Astrocyte (in vitro differentiated cells and primary cell): Measurements from ENCODE around the gene COPE. TPM values are rescaled to one million over a fixed set of nuclear protein-coding genes. Genes with fewer than 3 reads are reported as not detected.
A peak's percentile ranks its signal among the peaks of the same experiment; 100 is the strongest.

Source experiments
- DNase-seq: peaks from one replicate; pipeline ENCODE4 v3.0.0-alpha.2; 2010; ENCODE audit warnings: low read depth
- FAIRE-seq: peaks from 2 replicates; lab custom pipeline; 2011; peaks lifted over from hg19 to GRCh38; lab: Jason Lieb, UNC
- H2AFZ ChIP-seq: 2 replicates; pipeline ENCODE4 v1.6.0; 2012; ENCODE audit warnings: low read depth, low read length, inconsistent platforms
- H3K27ac ChIP-seq: 2 replicates; pipeline ENCODE4 v1.5.1; 2011; ENCODE audit warnings: low read depth, low read length, inconsistent platforms
- H3K27me3 ChIP-seq: 2 replicates; pipeline ENCODE4 v1.6.0; 2011; ENCODE audit warnings: low read length, inconsistent platforms; ENCODE audit not compliant: insufficient read depth
- H3K36me3 ChIP-seq: 2 replicates; pipeline ENCODE4 v1.5.1; 2011; ENCODE audit warnings: low read length, inconsistent platforms; ENCODE audit not compliant: insufficient read depth
- H3K4me1 ChIP-seq: 2 replicates; pipeline ENCODE4 v1.5.1; 2011; ENCODE audit warnings: low read length, inconsistent platforms; ENCODE audit not compliant: insufficient read depth
- H3K4me2 ChIP-seq: 2 replicates; pipeline ENCODE4 v1.6.0; 2012; ENCODE audit warnings: low read length, inconsistent platforms
- H3K4me3 ChIP-seq: 2 replicates; pipeline ENCODE4 v1.5.1; 2011; ENCODE audit warnings: low read depth, mild to moderate bottlenecking, low read length, inconsistent platforms; ENCODE audit not compliant: insufficient read depth
- H3K79me2 ChIP-seq: 2 replicates; pipeline ENCODE4 v1.6.0; 2012; ENCODE audit warnings: mild to moderate bottlenecking, low read length, inconsistent platforms; ENCODE audit not compliant: insufficient read depth
- H3K9ac ChIP-seq: 2 replicates; pipeline ENCODE4 v1.6.0; 2012; ENCODE audit warnings: mild to moderate bottlenecking, low read length, inconsistent platforms
- H3K9me3 ChIP-seq: 2 replicates; pipeline ENCODE4 v1.5.1; 2012; ENCODE audit warnings: low read depth, mild to moderate bottlenecking, low read length, inconsistent platforms; ENCODE audit not compliant: insufficient read depth
- H4K20me1 ChIP-seq: 2 replicates; pipeline ENCODE4 v1.6.0; 2012; ENCODE audit warnings: low read length, inconsistent platforms; ENCODE audit not compliant: insufficient read depth
- H3K27ac Mint-ChIP-seq: one replicate; pipeline ENCODE4 v1.8.0; 2021; ENCODE audit warnings: mild to moderate bottlenecking, mixed read lengths; ENCODE audit not compliant: unreplicated experiment
- H3K27me3 Mint-ChIP-seq: one replicate; pipeline ENCODE4 v1.8.0; 2021; ENCODE audit warnings: low read depth, mixed read lengths; ENCODE audit not compliant: unreplicated experiment
- H3K36me3 Mint-ChIP-seq: one replicate; pipeline ENCODE4 v1.8.0; 2021; ENCODE audit warnings: low read depth, mixed read lengths; ENCODE audit not compliant: unreplicated experiment
- H3K4me1 Mint-ChIP-seq: one replicate; pipeline ENCODE4 v1.8.0; 2021; ENCODE audit warnings: low read depth, mixed read lengths; ENCODE audit not compliant: unreplicated experiment
- H3K4me3 Mint-ChIP-seq: one replicate; pipeline ENCODE4 v1.8.0; 2021; ENCODE audit warnings: mild to moderate bottlenecking, moderate library complexity, mixed read lengths; ENCODE audit not compliant: unreplicated experiment
- H3K9me3 Mint-ChIP-seq: one replicate; pipeline ENCODE4 v1.8.0; 2021; ENCODE audit warnings: mild to moderate bottlenecking, mixed read lengths; ENCODE audit not compliant: unreplicated experiment
- CTCF ChIP-seq: IDR thresholded peaks from 2 replicates; pipeline ENCODE4 v1.5.1; 2011; ENCODE audit warnings: low read depth, mild to moderate bottlenecking, inconsistent platforms, low read length, moderate library complexity; ENCODE audit not compliant: insufficient read depth
- EZH2 ChIP-seq: IDR thresholded peaks from 2 replicates; pipeline ENCODE4 v1.6.1; 2012; ENCODE audit warnings: mild to moderate bottlenecking, low read length, inconsistent platforms; ENCODE audit not compliant: insufficient read depth
- total RNA-seq: library from RNA; stranded (reverse); gene quantifications from 2 replicates; pipeline ENCODE4 v1.2.1, GENCODE V29; 2021

COPE gene
- total RNA-seq, 1 donor from 2014 or later, result 298 TPM

GRCh38 chr19:18932216-18932841, 13.1 kb upstream of the COPE start:
- Mint-ChIP-seq H3K36me3 (peaks cover 14% of the 10 kb centered on the region), H3K4me3 (peak overlapping the region; percentile 54), H3K27me3 (no peaks in the 10 kb centered on the region), H3K4me1 (no peaks in the 10 kb centered on the region), H3K9me3 (no peaks in the 10 kb centered on the region), H3K27ac (no peak overlapping the region)
- DNase-seq (no peak), FAIRE-seq (no peak)
- Histone ChIP-seq H3K79me2 (no peaks in the 10 kb centered on the region), H3K4me1 (no peaks in the 10 kb centered on the region), H3K9ac (no peak overlapping the region), H4K20me1 (peaks cover 43% of the 10 kb centered on the region), H3K4me3 (no peak overlapping the region), H3K4me2 (peak overlapping the region; percentile 58), H3K36me3 (no peaks in the 10 kb centered on the region), H2AFZ (peak overlapping the region; percentile 30), H3K9me3 (no peaks in the 10 kb centered on the region), H3K27me3 (no peaks in the 10 kb centered on the region), H3K27ac (no peak overlapping the region)
- TF ChIP-seq EZH2 (no peak), CTCF (no peak)

DNA sequence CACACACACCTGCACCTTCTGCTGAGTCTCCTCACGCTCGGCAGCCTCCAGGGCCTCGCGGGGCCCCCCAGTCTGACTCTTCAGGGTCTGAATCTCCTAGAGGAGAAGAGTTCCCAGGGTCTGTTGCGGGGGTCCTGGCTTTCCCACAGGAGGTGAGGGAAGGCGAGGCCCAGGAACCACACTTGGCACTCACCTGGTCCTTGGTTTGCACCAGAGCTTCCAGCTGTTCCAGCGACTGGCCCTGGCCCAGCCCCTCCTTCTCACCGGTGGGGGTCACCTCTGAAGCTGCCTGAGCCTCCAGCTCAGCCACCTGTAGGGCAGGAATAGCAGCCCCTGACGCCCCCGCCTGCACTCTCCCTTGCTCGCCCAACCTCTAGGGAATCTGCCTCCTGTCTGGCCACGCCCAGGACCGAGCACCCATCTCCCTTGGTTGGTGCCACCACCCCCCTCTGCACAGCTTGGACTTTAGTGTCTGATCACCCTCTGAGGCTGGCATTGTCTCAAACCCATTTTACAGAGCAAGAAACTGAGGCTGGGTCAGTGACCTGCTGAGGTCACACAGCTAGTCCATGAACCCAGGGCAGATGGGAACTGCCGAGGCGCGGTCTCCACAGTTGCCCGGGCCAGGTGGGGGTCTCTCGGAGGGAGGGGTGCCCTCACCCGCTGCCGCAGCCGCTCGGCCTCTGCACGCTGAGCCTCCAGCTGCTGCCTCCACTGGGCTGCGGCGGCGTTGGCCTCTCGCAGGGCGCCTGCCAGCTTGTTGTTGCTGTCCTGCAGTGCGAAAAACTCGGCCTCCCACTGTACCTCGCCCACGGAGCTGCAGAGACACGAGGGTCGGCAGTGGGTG, 12.4 kb upstream of the COPE start:
- no peak overlapping the region for H3K4me3 Mint-ChIP-seq
- TF ChIP-seq CTCF (no peak), EZH2 (no peak)
- FAIRE-seq (no peak), DNase-seq (no peak)
- no peaks in the 10 kb centered on the region for H3K27me3 Mint-ChIP-seq
- H3K79me2 ChIP-seq, result no peaks in the 10 kb centered on the region
- no peak overlapping the region for H3K9ac ChIP-seq
- H3K4me1 Mint-ChIP-seq, result no peaks in the 10 kb centered on the region
- H3K36me3 Mint-ChIP-seq, result peaks cover 17% of the 10 kb centered on the region
- H3K4me3 ChIP-seq, result no peak overlapping the region
- H3K9me3 ChIP-seq, result no peaks in the 10 kb centered on the region
- no peaks in the 10 kb centered on the region for H3K36me3 ChIP-seq
- H3K9me3 Mint-ChIP-seq, result no peaks in the 10 kb centered on the region
- no peak overlapping the region for H3K4me2 ChIP-seq
- no peak overlapping the region for H2AFZ ChIP-seq
- no peak overlapping the region for H3K27ac Mint-ChIP-seq
- no peaks in the 10 kb centered on the region for H3K27me3 ChIP-seq
- no peak overlapping the region for H3K27ac ChIP-seq
- no peaks in the 10 kb centered on the region for H3K4me1 ChIP-seq
- H4K20me1 ChIP-seq, result peaks cover 45% of the 10 kb centered on the region
